Effector memory CD4-positive, alpha-beta T cell (primary cell): ENCODE measurements around the gene LRBA.

Source experiments
- DNase-seq, 3 donors: peaks; one replicate each; pipeline ENCODE4 v3.0.0-alpha.2; 2020
- H3K27ac ChIP-seq: 2 replicates; pipeline ENCODE4 v1.7.0; 2013; ENCODE audit warnings: mild to moderate bottlenecking, low read length, moderate library complexity; ENCODE audit not compliant: insufficient read depth, poor library complexity, severe bottlenecking
- H3K27me3 ChIP-seq: replicated peaks from 2 replicates; pipeline ENCODE4 v1.7.0; 2013; ENCODE audit warnings: mild to moderate bottlenecking, low read length; ENCODE audit not compliant: insufficient read depth, control insufficient read depth, poor library complexity, severe bottlenecking
- H3K36me3 ChIP-seq: 2 replicates; pipeline ENCODE4 v1.7.0; 2013; ENCODE audit warnings: mild to moderate bottlenecking, low read length, moderate library complexity; ENCODE audit not compliant: control insufficient read depth, insufficient read depth
- H3K4me1 ChIP-seq: 2 replicates; pipeline ENCODE4 v1.7.0; 2013; ENCODE audit warnings: low read length, mild to moderate bottlenecking; ENCODE audit not compliant: control insufficient read depth, insufficient read depth, poor library complexity, severe bottlenecking
- H3K4me3 ChIP-seq: 2 replicates; pipeline ENCODE4 v1.7.0; 2013; ENCODE audit warnings: low read length, low read depth, mild to moderate bottlenecking; ENCODE audit not compliant: insufficient read depth, poor library complexity, severe bottlenecking
- H3K9me3 ChIP-seq: 2 replicates; pipeline ENCODE4 v1.7.0; 2013; ENCODE audit warnings: mild to moderate bottlenecking, low read length, moderate library complexity; ENCODE audit not compliant: control insufficient read depth

LRBA gene

DNA sequence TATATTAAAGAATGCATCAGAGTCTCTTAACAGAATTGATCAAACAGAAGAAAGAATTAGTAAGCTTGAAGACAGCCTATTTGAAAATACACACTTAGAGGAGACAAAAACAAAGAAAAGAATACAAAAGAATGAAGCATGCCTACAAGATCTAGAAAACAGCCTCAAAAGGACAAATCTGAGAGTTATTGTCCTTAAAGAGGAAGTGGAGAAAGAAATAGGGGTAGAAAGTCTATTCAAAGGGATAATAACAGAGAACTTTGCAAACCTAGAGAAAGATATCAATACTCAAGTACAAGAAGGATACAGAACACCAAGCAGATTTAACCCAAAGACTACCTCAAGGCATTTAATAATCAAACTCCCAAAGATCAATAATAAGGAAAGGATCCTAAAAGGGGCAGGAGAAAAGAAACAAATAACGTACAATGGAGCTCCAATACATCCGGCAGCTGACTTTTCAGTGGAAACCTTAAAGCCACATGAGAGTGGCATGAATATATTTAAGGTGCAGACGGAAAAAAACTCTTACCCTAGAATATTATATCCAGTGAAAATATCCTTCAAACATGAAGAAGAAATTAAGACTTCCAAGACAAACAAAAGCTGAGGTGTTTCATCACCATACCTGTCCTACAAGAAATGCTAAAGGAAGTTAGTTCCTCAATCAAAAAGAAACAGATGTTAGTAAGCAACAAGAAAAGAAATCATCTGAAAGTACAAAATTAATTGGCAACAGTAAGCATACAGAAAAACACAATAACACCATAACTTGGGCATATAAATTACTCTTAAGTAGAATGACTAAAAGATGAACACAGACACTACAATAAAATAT is 36.1 kb downstream of the LRBA start:
- Histone ChIP-seq H3K4me1 (no peaks in the 10 kb centered on the region), H3K36me3 (no peaks in the 10 kb centered on the region), H3K27ac (no peak overlapping the region), H3K4me3 (no peak overlapping the region), H3K27me3 (no peaks in the 10 kb centered on the region), H3K9me3 (no peaks in the 10 kb centered on the region)
- no peak for DNase-seq

DNA sequence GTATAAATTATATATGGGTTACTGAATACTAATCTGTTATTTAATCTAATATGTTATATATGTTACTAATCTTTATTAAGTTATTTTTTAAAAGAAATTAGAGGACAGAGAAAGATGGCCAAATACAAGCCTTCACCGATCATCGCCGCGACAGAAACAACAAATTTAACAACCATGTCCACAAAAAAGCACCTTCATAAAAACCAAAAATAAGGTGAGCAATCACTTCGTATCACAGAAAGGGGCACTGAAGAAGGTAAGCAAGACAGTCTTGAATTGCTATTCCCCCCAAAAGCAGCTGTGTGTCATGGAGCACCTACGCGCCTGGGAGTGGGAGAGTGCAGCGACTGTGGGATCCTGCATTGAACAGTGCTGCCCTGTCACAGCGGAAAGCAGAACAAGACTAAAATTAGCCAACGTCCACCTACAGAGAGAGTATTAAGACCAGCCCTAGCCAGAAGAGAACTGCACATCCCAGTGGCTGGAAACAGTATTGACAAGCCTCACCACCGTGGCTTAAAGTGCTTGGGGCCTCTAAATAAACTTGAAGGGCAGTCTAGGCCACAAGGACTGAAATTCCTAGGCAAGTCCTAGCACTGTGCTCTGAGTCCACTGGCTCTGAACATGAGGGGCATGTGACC is 38.5 kb downstream of the LRBA start:
- Histone ChIP-seq H3K9me3 (no peaks in the 10 kb centered on the region), H3K4me3 (no peak overlapping the region), H3K27me3 (no peaks in the 10 kb centered on the region), H3K27ac (no peak overlapping the region), H3K36me3 (no peaks in the 10 kb centered on the region), H3K4me1 (peaks cover 3% of the 10 kb centered on the region)
- no peak for DNase-seq

DNA sequence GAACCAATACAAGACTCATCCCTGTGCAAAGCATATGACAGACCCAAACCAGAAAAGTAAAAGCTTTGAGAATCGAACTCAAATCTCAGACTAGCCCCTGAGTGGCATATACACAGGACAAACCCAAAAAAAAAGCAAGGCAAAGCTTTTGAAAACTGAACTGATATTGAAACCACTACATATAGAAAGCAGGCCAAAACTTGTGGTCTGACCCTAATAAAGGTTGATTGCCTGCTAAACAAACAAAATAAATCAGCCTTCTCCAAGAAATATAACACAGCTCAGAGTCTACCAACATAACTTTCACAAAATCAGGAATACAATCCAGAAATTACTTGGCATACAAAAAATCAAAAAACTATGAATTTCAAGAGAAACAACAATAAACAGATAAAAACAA is 40.3 kb downstream of the LRBA start:
- no peak for DNase-seq
- Histone ChIP-seq H3K4me1 (peaks cover 3% of the 10 kb centered on the region), H3K27ac (no peak overlapping the region), H3K9me3 (no peaks in the 10 kb centered on the region), H3K27me3 (no peaks in the 10 kb centered on the region), H3K36me3 (no peaks in the 10 kb centered on the region), H3K4me3 (no peak overlapping the region)

DNA sequence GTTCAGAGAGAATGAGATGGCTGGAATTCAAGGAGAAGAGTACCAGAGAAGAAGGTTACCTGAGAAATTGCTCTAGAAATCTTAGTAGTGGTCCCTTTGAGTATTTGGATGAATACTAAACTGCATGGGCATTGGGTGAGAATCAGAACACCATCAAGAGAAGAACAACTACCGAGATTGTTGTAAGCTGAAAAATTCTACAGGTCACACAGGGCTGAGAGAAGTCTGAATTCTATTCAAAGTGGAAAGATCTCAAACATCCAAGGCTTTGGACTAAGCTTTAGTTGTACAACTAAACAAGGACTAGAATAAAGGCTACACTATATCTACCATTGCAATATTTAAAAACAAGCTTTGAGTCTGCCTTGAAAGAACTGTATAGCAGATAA is 40.8 kb downstream of the LRBA start:
- Histone ChIP-seq H3K4me3 (no peak overlapping the region), H3K27me3 (no peaks in the 10 kb centered on the region), H3K4me1 (peaks cover 3% of the 10 kb centered on the region), H3K9me3 (no peaks in the 10 kb centered on the region), H3K27ac (no peak overlapping the region), H3K36me3 (no peaks in the 10 kb centered on the region)
- no peak for DNase-seq

DNA sequence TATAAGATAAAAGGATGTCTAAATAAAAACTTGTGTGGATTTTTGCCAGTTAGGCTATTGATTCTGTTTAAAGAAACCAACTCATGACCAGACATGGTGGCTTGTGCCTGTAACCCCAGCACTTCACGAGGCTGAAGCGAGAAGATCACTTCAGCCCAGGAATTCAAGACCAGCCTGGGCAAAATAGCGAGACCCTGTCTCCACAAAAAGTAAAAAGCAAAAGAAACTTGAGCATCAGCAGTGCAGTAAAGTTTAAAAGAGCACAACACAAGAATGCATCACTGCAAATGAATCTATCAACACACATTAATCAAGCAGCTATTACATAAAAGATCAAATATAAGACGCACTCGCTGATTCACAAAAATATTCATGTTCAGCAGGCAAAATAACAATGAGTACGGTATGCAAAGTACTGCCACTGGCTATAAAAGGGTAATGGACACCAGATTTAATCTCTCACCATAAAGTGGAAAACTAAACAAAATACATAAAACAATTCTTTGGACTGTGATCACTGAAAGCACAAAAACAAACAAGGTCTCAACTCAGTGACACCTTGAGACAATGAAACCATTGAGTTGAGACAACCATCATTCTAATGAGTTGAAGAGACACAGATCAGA is 41.3 kb downstream of the LRBA start:
- Histone ChIP-seq H3K4me3 (no peak overlapping the region), H3K27ac (no peak overlapping the region), H3K4me1 (peaks cover 3% of the 10 kb centered on the region), H3K9me3 (no peaks in the 10 kb centered on the region), H3K27me3 (no peaks in the 10 kb centered on the region), H3K36me3 (no peaks in the 10 kb centered on the region)
- no peak for DNase-seq

DNA sequence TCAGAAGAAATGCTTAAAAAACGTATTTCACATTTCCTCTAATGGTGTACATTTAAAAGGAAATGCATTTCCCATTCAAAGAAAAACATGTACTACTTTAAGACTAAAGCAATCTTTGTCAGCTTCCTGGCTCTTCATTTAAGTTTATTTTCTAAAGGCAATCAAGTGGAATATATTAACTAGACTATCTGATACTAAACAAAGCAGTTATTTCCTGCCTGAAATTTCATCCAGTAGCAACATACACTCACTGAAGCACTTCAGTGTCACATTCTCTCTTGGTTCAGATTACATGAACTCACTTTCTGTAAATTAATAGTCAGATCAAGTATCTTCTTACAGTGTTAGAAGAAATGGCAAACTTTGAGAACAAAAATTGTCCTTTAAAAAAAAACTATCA is 42.5 kb downstream of the LRBA start:
- no peaks in the 10 kb centered on the region for H3K36me3 ChIP-seq
- no peak overlapping the region for H3K27ac ChIP-seq
- H3K4me3 ChIP-seq = no peak overlapping the region
- no peak for DNase-seq
- no peaks in the 10 kb centered on the region for H3K27me3 ChIP-seq
- H3K9me3 ChIP-seq = no peaks in the 10 kb centered on the region
- H3K4me1 ChIP-seq = peaks cover 3% of the 10 kb centered on the region

DNA sequence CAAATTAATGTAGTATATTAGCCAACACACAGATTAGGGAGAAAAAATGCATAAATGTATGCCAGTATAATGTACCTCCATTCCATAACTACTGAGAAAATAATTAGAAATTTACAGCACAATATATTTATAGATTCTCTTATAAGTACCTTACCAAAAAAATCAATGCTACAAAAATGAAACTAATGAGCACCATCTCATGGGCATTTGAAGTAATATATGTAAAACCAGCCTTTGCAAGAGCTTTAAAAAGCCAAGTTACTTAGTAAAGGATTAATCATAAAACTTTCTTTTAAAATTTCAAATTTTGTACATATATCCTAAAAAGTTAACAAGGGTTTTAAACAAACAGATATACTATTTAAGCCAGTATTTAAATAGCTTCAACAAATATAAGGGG is 43.2 kb downstream of the LRBA start:
- no peaks in the 10 kb centered on the region for H3K36me3 ChIP-seq
- no peak overlapping the region for H3K27ac ChIP-seq
- H3K4me1 ChIP-seq = peaks cover 3% of the 10 kb centered on the region
- H3K9me3 ChIP-seq = no peaks in the 10 kb centered on the region
- DNase-seq = no peak
- no peaks in the 10 kb centered on the region for H3K27me3 ChIP-seq
- H3K4me3 ChIP-seq = no peak overlapping the region

DNA sequence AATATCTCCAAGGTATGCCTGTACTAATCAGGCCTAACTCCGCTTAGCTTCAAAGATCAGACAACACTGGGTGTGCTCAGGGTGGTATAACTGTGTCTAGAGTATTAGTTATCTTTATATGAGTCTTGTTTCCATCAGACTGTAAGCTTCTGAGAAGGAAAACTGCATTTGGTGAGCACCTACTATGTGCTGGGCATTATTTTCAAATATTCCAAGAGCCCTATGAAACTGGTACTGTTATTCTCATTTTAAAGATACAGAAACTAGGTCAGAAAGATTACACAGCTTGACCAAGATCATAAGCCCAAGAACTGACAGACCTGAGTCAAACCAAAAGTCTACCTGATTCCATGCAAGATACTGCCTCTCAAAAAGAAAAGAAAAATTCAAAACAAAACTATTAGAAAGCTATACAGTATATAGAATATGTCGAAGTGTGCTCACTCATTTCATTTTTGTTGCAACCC is 44.4 kb downstream of the LRBA start:
- H3K36me3 ChIP-seq = no peaks in the 10 kb centered on the region
- peaks cover 3% of the 10 kb centered on the region for H3K4me1 ChIP-seq
- no peaks in the 10 kb centered on the region for H3K9me3 ChIP-seq
- H3K27ac ChIP-seq = no peak overlapping the region
- no peak overlapping the region for H3K4me3 ChIP-seq
- DNase-seq = no peak
- H3K27me3 ChIP-seq = no peaks in the 10 kb centered on the region

DNA sequence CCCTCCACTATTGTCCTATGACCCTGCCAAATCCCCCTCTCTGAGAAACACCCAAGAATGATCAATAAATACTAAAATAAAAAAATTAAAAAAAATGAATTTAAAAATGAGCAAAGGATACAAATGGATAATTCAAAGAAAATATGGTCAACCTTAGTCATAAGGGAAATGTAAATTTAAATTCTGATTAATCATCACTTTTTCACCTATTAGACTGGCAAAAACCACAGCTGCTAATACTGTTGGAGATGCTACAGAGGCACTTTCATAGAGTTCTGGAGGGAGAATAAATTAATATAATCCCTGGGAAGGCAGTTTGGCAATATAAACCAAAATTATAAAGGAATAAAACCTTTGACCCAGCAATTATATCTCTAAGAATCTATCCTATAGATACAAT is 50.3 kb downstream of the LRBA start:
- Histone ChIP-seq H3K9me3 (no peaks in the 10 kb centered on the region), H3K27me3 (no peaks in the 10 kb centered on the region), H3K4me1 (no peaks in the 10 kb centered on the region), H3K27ac (no peak overlapping the region), H3K36me3 (no peaks in the 10 kb centered on the region), H3K4me3 (no peak overlapping the region)
- DNase-seq = no peak
